Activated naive CD4-positive, alpha-beta T cell (primary cell): ENCODE measurements around the gene VWA3A.
A peak's percentile ranks its signal among the peaks of the same experiment; 100 is the strongest.
"Not testable (repeated sequence)": the region's sequence is repeated elsewhere in the genome, so short reads cannot be mapped to it uniquely, and the experiment has no call there.

Experiments used
- DNase-seq, 4 experiments: peaks; one replicate each; lab custom pipeline; 2025; lab: John Stamatoyannopoulos, UW

The VWA3A gene

GRCh38 chr16:22132801-22133200 is 40.5 kb downstream of the VWA3A start:
- DNase-seq: no peak

- no peak for DNase-seq
Measured at GRCh38 chr16:22138482-22138881, 46.1 kb downstream of the VWA3A start.

- DNase-seq: no peak
Measured at GRCh38 chr16:22139008-22139407, 46.7 kb downstream of the VWA3A start.

GRCh38 chr16:22139732-22140131 is 47.4 kb downstream of the VWA3A start:
- no peak for DNase-seq

- DNase-seq: no peak
Measured at GRCh38 chr16:22141767-22142166, 49.4 kb downstream of the VWA3A start.

GRCh38 chr16:22144520-22144919 is 52.2 kb downstream of the VWA3A start:
- DNase-seq: no peak

- DNase-seq: no peak
Measured at GRCh38 chr16:22147853-22148252, 55.5 kb downstream of the VWA3A start.

GRCh38 chr16:22151246-22151998 is 59.1 kb downstream of the VWA3A start:
- DNase-seq: no peak

GRCh38 chr16:22152316-22152715 is 60.0 kb downstream of the VWA3A start:
- no peak for DNase-seq

- DNase-seq: not testable (repeated sequence)
Measured at GRCh38 chr16:22153078-22153477, 60.7 kb downstream of the VWA3A start.

- DNase-seq: no peak
Measured at GRCh38 chr16:22161401-22161800, 69.1 kb downstream of the VWA3A start.

- peak in 1 of 4 experiments; percentile 39 for DNase-seq
Measured at GRCh38 chr16:22161999-22162655, 69.8 kb downstream of the VWA3A start, which contains the start of gene SDR42E2. Gene SDR42E2, plus strand, starts transcription at chr16:22162506. Its CDS starts 3,077 bp downstream, at chr16:22165583.

GRCh38 chr16:22162656-22163009 is 70.3 kb downstream of the VWA3A start:
- no peak for DNase-seq

GRCh38 chr16:22163806-22164205 is 71.5 kb downstream of the VWA3A start:
- DNase-seq: no peak

GRCh38 chr16:22164482-22164881 is 72.1 kb downstream of the VWA3A start:
- DNase-seq: no peak

GRCh38 chr16:22165508-22166285 is 73.4 kb downstream of the VWA3A start:
- no peak for DNase-seq

GRCh38 chr16:22171953-22172352 is 79.6 kb downstream of the VWA3A start:
- DNase-seq: no peak

GRCh38 chr16:22172642-22173041 is 80.3 kb downstream of the VWA3A start:
- not testable (repeated sequence) for DNase-seq

GRCh38 chr16:22174642-22175041 is 82.3 kb downstream of the VWA3A start:
- DNase-seq: no peak

- DNase-seq: no peak
Measured at GRCh38 chr16:22177968-22178930, 85.9 kb downstream of the VWA3A start.

- no peak for DNase-seq
Measured at GRCh38 chr16:22181426-22181825, 89.1 kb downstream of the VWA3A start.

- DNase-seq: no peak
Measured at GRCh38 chr16:22181843-22182242, 89.5 kb downstream of the VWA3A start.
